Sigmoid colon (tissue), 4 donors: ENCODE data around the gene MOXD1.

Experiments used
- EP300 ChIP-seq, 4 donors: sonication (generic); formaldehyde crosslinking; IDR thresholded peaks; one replicate each; pipeline ENCODE4 v1.6.1; 2017; ENCODE audit warnings: antibody characterized with exemption in 4 of 4
- POLR2A ChIP-seq, 2 donors: fragments of 450-650 bp; IDR thresholded peaks; one replicate each; pipeline ENCODE4 v1.6.1; 2016; ENCODE audit warnings: antibody characterized with exemption in 2 of 2, mild to moderate bottlenecking in 2 of 2, moderate library complexity in 2 of 2
- TF ChIP-seq, protein P1 (sequence below), 4 experiments: fragments of 450-650 bp in 3 of 4; fragments of 200-600 bp in 1 of 4; IDR thresholded peaks; one replicate each; pipeline ENCODE4 v1.5.1; 2016 to 2019; ENCODE audit warnings: antibody characterized with exemption in 4 of 4, mild to moderate bottlenecking in 3 of 4, moderate library complexity in 2 of 4

DNA sequence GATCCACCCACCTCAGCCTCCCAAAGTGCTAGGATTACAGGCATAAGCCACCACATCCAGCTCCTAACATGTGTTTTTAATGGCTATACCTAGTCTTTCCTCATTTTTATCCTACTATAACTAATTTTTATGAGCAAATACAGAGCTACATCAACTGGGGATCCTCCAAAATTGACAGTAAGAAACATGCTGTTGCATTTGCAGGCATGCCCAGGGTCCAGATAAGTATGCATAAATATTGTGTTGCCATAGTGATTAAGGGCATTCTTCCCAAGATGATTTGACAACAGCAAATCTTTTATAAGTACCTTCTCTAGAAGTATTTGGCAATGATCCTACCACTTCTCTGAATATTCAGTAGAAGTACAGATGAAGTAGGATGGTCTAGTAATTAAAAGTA is 41.9 kb upstream of the MOXD1 start:
- TF ChIP-seq, protein P1, sequence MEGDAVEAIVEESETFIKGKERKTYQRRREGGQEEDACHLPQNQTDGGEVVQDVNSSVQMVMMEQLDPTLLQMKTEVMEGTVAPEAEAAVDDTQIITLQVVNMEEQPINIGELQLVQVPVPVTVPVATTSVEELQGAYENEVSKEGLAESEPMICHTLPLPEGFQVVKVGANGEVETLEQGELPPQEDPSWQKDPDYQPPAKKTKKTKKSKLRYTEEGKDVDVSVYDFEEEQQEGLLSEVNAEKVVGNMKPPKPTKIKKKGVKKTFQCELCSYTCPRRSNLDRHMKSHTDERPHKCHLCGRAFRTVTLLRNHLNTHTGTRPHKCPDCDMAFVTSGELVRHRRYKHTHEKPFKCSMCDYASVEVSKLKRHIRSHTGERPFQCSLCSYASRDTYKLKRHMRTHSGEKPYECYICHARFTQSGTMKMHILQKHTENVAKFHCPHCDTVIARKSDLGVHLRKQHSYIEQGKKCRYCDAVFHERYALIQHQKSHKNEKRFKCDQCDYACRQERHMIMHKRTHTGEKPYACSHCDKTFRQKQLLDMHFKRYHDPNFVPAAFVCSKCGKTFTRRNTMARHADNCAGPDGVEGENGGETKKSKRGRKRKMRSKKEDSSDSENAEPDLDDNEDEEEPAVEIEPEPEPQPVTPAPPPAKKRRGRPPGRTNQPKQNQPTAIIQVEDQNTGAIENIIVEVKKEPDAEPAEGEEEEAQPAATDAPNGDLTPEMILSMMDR (IDR thresholded peaks at IDR 0.05) = no peak
- TF ChIP-seq EP300 (IDR thresholded peaks at IDR 0.05) (no peak), POLR2A (IDR thresholded peaks at IDR 0.05) (no peak)
